ENCODE data around the gene COL8A1. TPM values are rescaled to one million over a fixed set of nuclear protein-coding genes. Genes with fewer than 3 reads are reported as not detected.

Gene COL8A1
- total and polyA plus RNA-seq, 3 donors from 2014 or later = 1.1 to 11.5 (median 1.3) TPM

DNA sequence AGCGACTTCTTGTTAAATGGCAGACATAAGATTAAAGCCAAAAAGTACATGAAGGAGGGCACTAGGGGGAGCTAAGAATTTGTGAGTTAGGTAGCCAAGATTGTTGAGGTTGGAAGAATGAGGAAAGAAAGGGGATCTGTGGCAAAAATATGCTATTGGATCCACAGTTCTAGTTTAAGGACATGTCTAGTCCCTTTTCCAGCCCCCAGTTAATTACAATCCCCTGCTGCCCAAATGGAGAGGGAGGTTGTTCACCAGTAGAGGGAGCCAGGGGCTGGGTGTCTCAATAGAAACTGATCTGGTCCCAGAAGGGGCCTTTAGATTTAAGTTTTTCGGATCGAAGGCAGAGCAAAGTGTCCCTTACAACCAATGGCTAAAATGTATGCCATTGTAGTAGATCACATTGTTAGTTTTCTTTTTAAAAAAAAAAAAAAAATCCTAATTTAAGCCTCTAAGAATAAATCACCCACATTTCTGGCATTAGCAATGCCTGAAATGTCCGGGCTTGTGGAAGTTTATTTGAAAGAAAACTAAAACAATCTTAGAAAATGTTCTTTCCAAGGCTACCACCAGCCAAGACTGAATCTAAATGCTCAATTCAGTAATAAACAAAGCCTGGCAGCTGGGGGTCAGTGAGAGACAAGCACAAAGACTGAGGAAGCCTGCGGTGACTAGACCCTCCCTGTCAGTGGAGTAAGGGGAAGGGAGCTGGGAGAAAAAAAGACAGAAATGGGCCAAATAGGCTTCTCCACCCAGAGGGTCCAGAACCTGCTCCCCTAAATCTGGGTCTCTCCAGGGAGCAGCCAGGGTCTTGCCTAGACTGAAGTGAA is 7.1 kb downstream of the COL8A1 start:
- no peak overlapping the region for H3K4me3 ChIP-seq
- intact Hi-C loops (cut with DNase I; ENCODE audit: low total_unique reads) = no loop called here
- no peaks in the 10 kb centered on the region for H3K9me3 ChIP-seq
- no peaks in the 10 kb centered on the region for H3K27me3 ChIP-seq
- DNase-seq = peak; percentile 30
- no peaks in the 10 kb centered on the region for H3K36me3 ChIP-seq (ENCODE audit: low read depth, missing control alignments)
- H3K4me1 ChIP-seq = no peaks in the 10 kb centered on the region
- no peak for TF ChIP-seq POLR2A (IDR thresholded peaks at IDR 0.05)
- TF ChIP-seq CTCF (IDR thresholded peaks at IDR 0.05) = peak; percentile 47 to 62 (median 57)
- 71 to 72% methylated on average over 5 of the region's 5 CpGs for WGBS, 2 donors
- no peak overlapping the region for H3K27ac ChIP-seq

DNA sequence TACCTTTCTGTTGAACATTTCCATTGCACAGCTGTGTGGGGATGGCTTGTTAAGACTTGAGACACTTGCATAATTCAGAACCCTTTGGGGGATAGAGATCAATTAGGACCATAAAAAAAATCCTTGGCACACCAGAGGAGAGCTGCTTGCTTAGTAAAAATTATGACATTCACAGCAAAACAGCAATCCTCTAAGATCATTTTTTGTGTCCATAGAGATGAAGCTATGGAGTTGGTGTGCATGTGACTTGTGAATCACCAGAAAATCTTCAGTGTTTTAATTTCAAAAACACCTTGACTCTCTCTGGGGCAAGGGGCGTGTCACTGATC is 7.7 kb downstream of the COL8A1 start:
- no peak overlapping the region for H3K4me3 ChIP-seq
- no peak for DNase-seq
- H3K4me1 ChIP-seq = no peaks in the 10 kb centered on the region
- no peak for TF ChIP-seq POLR2A (IDR thresholded peaks at IDR 0.05)
- no peak for TF ChIP-seq CTCF (IDR thresholded peaks at IDR 0.05)
- no peak overlapping the region for H3K27ac ChIP-seq
- intact Hi-C loops (cut with DNase I; ENCODE audit: low total_unique reads) = no loop called here
- no peaks in the 10 kb centered on the region for H3K9me3 ChIP-seq
- no peaks in the 10 kb centered on the region for H3K36me3 ChIP-seq (ENCODE audit: low read depth, missing control alignments)
- WGBS, 2 donors = 85 to 97% methylated on average over 1 of the region's 1 CpG
- no peaks in the 10 kb centered on the region for H3K27me3 ChIP-seq

DNA sequence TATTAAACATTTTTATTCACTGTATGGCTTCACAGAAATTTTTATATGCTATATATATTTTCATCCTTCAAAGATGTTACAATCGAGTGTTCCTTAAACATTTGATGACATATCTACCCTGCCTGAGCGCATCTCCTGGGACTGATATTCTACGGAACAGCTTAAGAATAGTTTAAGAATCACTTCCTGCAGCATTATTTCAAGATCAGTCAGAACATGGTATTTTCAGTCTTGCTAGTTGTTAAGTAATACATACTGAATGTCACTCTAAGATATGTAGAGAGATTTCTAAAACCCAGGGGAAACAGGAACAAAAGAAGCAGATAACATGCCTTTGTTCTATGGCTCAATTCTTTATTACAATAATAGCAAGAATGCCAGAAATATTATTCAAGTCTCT is 8.7 kb downstream of the COL8A1 start:
- Histone ChIP-seq H3K36me3 (ENCODE audit: low read depth, missing control alignments) (no peaks in the 10 kb centered on the region), H3K9me3 (no peaks in the 10 kb centered on the region), H3K4me3 (no peak overlapping the region), H3K4me1 (no peaks in the 10 kb centered on the region), H3K27ac (no peak overlapping the region), H3K27me3 (no peaks in the 10 kb centered on the region)
- intact Hi-C loops (cut with DNase I; ENCODE audit: low total_unique reads) = no loop called here
- WGBS, 2 donors = 76 to 77% methylated on average over 3 of the region's 3 CpGs
- TF ChIP-seq CTCF (IDR thresholded peaks at IDR 0.05) = no peak
- TF ChIP-seq POLR2A (IDR thresholded peaks at IDR 0.05) = no peak
- DNase-seq = no peak

GRCh38 chr3:99648101-99648500 is 9.7 kb downstream of the COL8A1 start:
- intact Hi-C loops (cut with DNase I; ENCODE audit: low total_unique reads) = no loop called here
- DNase-seq = no peak
- TF ChIP-seq POLR2A (IDR thresholded peaks at IDR 0.05) (no peak), CTCF (IDR thresholded peaks at IDR 0.05) (no peak)
- H3K9me3 ChIP-seq = no peaks in the 10 kb centered on the region
- no peak overlapping the region for H3K4me3 ChIP-seq
- no peaks in the 10 kb centered on the region for H3K4me1 ChIP-seq
- H3K27me3 ChIP-seq = no peaks in the 10 kb centered on the region
- H3K36me3 ChIP-seq (ENCODE audit: low read depth, missing control alignments) = no peaks in the 10 kb centered on the region
- 44 to 46% methylated on average over 5 of the region's 5 CpGs for WGBS, 2 donors
- no peak overlapping the region for H3K27ac ChIP-seq

- Histone ChIP-seq H3K27ac (no peak overlapping the region), H3K27me3 (no peaks in the 10 kb centered on the region), H3K9me3 (no peaks in the 10 kb centered on the region), H3K4me1 (no peaks in the 10 kb centered on the region), H3K36me3 (ENCODE audit: low read depth, missing control alignments) (no peaks in the 10 kb centered on the region), H3K4me3 (no peak overlapping the region)
- TF ChIP-seq POLR2A (IDR thresholded peaks at IDR 0.05) (no peak), CTCF (IDR thresholded peaks at IDR 0.05) (no peak)
- DNase-seq = no peak
- 81 to 92% methylated on average over 4 of the region's 4 CpGs for WGBS, 2 donors
- intact Hi-C loops (cut with DNase I; ENCODE audit: low total_unique reads) = no loop called here
These were observed 10.1 kb downstream of the COL8A1 start for GRCh38 chr3:99648516-99648915.

Measured in testis (tissue), 3 donors.